ENCODE results near the gene RANBP1.

DNA sequence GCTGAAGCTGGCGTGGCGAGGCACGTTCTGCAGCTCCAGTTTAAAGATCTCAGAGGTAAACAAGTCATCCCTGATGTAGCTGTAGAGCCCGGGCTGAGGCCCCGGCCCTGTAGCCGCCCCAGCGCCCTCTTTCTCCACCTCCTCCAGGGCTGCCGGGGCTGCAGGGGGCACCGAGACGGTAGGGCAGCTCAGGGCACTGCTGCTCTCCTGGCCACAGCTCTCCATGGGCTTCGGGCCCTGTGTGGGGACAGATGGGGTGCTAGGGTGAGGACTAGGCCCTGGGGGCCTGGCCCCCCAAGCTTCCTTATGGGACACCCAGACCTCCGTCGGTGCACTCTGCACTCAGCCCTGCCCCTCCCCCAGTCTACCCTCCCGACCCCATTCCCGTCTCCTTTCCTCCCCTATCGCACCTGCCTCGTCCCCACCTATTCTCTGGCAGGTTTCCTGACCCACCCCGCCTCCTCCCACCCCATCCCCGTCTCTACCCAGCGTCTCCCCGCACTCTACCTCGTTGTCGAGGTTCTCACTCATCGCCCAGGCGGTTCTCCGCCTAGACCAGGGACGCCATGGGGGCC, 559 bp downstream of the RANBP1 start:
- TF ChIP-seq CTCF (IDR thresholded peaks at IDR 0.05), result no peak
- no peak for TF ChIP-seq EP300 (IDR thresholded peaks at IDR 0.05)
